Activated CD8-positive, alpha-beta T cell treated with anti-CD3 and anti-CD28 coated beads for 36 hours (primary cell): ENCODE data around the gene PTPRK. TPM values are rescaled to one million over a fixed set of nuclear protein-coding genes. Genes with fewer than 3 reads are reported as not detected.

Source experiments
- ATAC-seq: fragments of 200-7000 bp; cut with Tn5 transposase; one replicate; pipeline ENCODE4 v1.10.0; 2021; ENCODE audit warnings: mild to moderate bottlenecking, moderate library complexity
- CTCF ChIA-PET: fragments of 350-600 bp; sonication (Branson Sonifier 250); formaldehyde crosslinking; loops from one replicate; lab custom pipeline; 2021; ENCODE audit warnings: antibody characterized with exemption; lab: Charles Lee
- POLR2A ChIA-PET: fragments of 350-600 bp; sonication (Branson Sonifier 250); formaldehyde crosslinking; loops from one replicate; lab custom pipeline; 2021; ENCODE audit warnings: antibody characterized with exemption; lab: Charles Lee
- DNase-seq: peaks from one replicate; pipeline ENCODE4 v3.0.0-alpha.2; 2020
- H3K27ac Mint-ChIP-seq: one replicate; pipeline ENCODE4 v1.8.0; 2021; ENCODE audit warnings: mild to moderate bottlenecking, mixed read lengths
- H3K27me3 Mint-ChIP-seq: one replicate; pipeline ENCODE4 v1.8.0; 2021; ENCODE audit warnings: mixed read lengths
- H3K36me3 Mint-ChIP-seq: one replicate; pipeline ENCODE4 v1.8.0; 2021; ENCODE audit warnings: low read depth, mixed read lengths
- H3K4me1 Mint-ChIP-seq: one replicate; pipeline ENCODE4 v1.8.0; 2021; ENCODE audit warnings: low read depth, mixed read lengths
- H3K4me3 Mint-ChIP-seq: one replicate; pipeline ENCODE4 v1.8.0; 2021; ENCODE audit warnings: mild to moderate bottlenecking, moderate library complexity, mixed read lengths
- H3K9me3 Mint-ChIP-seq: one replicate; pipeline ENCODE4 v1.8.0; 2021; ENCODE audit warnings: mixed read lengths
- intact Hi-C: fragments of 100-400 bp; cut with micrococcal nuclease; formaldehyde crosslinking; loops from one replicate; pipeline ENCODE4 v1.10.0; 2022
- total RNA-seq, 2 experiments: library from RNA; stranded (reverse); gene quantifications; one replicate each; pipeline ENCODE4 v1.2.3, GENCODE V29; 2021
- TF ChIP-seq, protein P1 (sequence below): fragments of 200-600 bp; IDR thresholded peaks from one replicate; pipeline ENCODE4 v1.8.0; 2022; ENCODE audit warnings: antibody characterized with exemption, mild to moderate bottlenecking

Gene PTPRK
- total RNA-seq, 2 experiments from 2014 or later, result 7.7 to 8.9 TPM

DNA sequence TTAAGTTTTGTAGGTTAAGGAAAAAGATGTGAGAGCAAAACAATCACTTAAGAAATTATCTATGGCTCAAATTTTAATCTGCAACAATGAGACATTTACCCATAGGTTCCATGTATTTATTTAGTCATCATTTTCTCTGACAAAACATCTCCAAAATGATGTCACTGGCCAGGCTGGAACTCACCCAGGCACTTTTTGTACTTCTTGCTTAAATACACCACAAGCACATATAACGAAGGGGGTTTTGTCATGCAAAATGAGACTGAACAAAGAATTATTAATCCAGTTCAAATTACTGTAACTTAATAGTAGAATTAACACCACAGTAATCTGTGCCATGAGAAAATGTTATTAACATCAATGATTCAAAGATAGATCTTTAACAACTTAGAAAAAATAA lies 200.5 kb downstream of the PTPRK start:
- H3K9me3 Mint-ChIP-seq, result no peaks in the 10 kb centered on the region
- H3K27ac Mint-ChIP-seq, result no peak overlapping the region
- ATAC-seq (no peak), DNase-seq (no peak)
- POLR2A ChIA-PET, result no interaction called here
- CTCF ChIA-PET, result interaction anchor here (1.6 kb wide), 1 partner anchor 582 kb away, joined by 4 read pairs; no protein-coding TSS in a partner anchor
- intact Hi-C loops, result loop anchor here (10.0 kb wide), 1 partner anchor 465 kb away; no protein-coding TSS in a partner anchor
- no peaks in the 10 kb centered on the region for H3K27me3 Mint-ChIP-seq
- no peak overlapping the region for H3K4me3 Mint-ChIP-seq
- TF ChIP-seq, protein P1, sequence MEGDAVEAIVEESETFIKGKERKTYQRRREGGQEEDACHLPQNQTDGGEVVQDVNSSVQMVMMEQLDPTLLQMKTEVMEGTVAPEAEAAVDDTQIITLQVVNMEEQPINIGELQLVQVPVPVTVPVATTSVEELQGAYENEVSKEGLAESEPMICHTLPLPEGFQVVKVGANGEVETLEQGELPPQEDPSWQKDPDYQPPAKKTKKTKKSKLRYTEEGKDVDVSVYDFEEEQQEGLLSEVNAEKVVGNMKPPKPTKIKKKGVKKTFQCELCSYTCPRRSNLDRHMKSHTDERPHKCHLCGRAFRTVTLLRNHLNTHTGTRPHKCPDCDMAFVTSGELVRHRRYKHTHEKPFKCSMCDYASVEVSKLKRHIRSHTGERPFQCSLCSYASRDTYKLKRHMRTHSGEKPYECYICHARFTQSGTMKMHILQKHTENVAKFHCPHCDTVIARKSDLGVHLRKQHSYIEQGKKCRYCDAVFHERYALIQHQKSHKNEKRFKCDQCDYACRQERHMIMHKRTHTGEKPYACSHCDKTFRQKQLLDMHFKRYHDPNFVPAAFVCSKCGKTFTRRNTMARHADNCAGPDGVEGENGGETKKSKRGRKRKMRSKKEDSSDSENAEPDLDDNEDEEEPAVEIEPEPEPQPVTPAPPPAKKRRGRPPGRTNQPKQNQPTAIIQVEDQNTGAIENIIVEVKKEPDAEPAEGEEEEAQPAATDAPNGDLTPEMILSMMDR, result no peak
- peaks cover 2% of the 10 kb centered on the region for H3K36me3 Mint-ChIP-seq
- H3K4me1 Mint-ChIP-seq, result no peaks in the 10 kb centered on the region

- CTCF ChIA-PET, result no interaction called here
- Mint-ChIP-seq H3K4me3 (no peak overlapping the region), H3K36me3 (peaks cover 2% of the 10 kb centered on the region), H3K27ac (no peak overlapping the region), H3K27me3 (no peaks in the 10 kb centered on the region), H3K4me1 (no peaks in the 10 kb centered on the region), H3K9me3 (no peaks in the 10 kb centered on the region)
- POLR2A ChIA-PET, result no interaction called here
- TF ChIP-seq, protein P1, result no peak
- no peak for ATAC-seq
- intact Hi-C loops, result no loop called here
- DNase-seq, result no peak
These were observed 201.2 kb downstream of the PTPRK start for GRCh38 chr6:128319157-128319556.

DNA sequence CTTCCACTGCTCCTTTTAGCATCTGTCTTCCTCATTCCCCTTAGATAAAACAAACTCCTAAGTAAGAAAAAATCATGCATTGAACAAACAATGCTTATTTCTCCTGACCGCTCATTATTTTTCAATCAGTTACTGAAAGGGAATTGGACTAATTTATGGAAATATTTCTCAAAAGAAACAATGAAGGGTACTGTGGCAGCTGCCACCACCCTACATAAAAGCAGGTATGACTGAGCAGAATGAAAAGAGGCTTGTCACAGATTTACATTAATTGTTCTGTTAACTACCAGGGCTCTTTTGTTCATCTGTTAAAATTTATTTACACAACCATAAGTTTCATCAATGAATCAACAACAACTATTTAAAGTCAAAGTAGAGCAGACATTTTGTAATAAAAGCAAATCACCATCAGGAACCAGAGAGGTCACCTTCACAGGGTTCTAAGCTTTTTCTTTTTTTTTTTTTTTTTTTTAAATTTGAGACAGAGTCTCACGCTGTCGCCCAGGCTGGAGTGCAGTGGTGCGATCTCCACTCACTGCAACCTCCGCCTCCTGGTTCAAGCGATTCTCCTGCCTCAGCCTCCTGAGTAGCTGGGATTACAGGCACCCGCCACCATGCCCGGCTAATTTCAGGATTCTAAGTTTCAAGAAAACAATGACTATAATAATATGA lies 204.0 kb downstream of the PTPRK start:
- H3K36me3 Mint-ChIP-seq, result peaks cover 1% of the 10 kb centered on the region
- ATAC-seq (no peak), DNase-seq (no peak)
- POLR2A ChIA-PET, result no interaction called here
- H3K9me3 Mint-ChIP-seq, result no peaks in the 10 kb centered on the region
- intact Hi-C loops, result no loop called here
- no peaks in the 10 kb centered on the region for H3K27me3 Mint-ChIP-seq
- CTCF ChIA-PET, result no interaction called here
- TF ChIP-seq, protein P1, result no peak
- H3K4me1 Mint-ChIP-seq, result peaks cover 10% of the 10 kb centered on the region
- H3K27ac Mint-ChIP-seq, result no peak overlapping the region
- H3K4me3 Mint-ChIP-seq, result no peak overlapping the region

DNA sequence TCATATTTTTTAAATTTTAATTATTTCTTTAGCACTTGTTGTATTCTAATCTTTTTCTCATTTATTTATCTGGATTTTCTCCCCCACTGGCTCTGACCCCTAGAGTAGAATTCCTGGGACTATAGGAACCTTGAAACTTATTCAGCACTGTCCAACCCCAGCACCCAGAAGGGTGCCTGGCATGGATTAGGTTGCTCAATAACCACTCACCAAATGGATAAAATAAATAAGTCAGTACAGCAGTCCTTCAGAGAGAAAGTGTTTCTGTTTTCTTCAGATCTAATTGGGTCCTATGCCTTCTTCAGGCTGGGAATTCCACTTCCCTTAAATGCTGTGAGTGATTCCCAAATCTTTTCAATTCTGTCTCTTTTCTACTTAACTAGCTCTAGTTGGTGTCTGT lies 206.2 kb downstream of the PTPRK start:
- no peak overlapping the region for H3K27ac Mint-ChIP-seq
- DNase-seq (no peak), ATAC-seq (no peak)
- H3K36me3 Mint-ChIP-seq, result peaks cover 1% of the 10 kb centered on the region
- POLR2A ChIA-PET, result no interaction called here
- TF ChIP-seq, protein P1, result no peak
- H3K4me1 Mint-ChIP-seq, result peaks cover 11% of the 10 kb centered on the region
- H3K27me3 Mint-ChIP-seq, result no peaks in the 10 kb centered on the region
- H3K4me3 Mint-ChIP-seq, result no peak overlapping the region
- no peaks in the 10 kb centered on the region for H3K9me3 Mint-ChIP-seq
- CTCF ChIA-PET, result interaction anchor here (0.6 kb wide), 1 partner anchor 458 kb away, joined by 3 read pairs; no protein-coding TSS in a partner anchor
- intact Hi-C loops, result no loop called here

DNA sequence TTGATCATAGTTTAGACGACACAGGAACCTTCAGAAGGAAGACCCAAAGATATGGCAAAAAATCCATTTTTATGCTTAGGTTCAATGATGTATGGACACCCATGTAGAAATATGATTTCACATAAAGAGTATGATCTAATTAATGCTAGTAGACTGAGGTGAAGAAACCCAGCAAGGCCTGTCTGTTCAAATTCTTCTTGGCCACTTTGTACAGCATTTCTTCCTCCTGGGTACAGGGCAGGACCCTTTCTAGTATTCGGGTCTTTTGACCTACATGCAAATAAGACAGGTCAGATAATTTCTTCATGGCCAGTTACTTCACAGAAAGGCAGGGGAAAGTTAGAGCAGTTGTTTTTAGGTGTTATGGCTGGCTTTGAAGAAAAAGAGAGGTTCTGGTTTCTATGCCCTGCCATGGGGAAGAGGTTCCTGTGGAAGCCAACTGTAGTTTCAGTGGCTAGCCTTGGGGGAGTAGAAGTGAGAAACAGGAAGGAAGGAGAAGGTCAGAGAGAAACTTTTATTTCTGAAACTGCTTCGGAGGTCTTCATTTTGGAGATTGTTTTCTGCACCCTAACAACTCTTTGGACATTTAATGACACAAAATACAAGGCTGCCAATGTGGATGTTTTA lies 208.3 kb downstream of the PTPRK start:
- CTCF ChIA-PET, result no interaction called here
- ATAC-seq, result peak; percentile 61

More for the DNA sequence above, 208.3 kb downstream of the PTPRK start:
- Mint-ChIP-seq H3K4me3 (no peak overlapping the region), H3K9me3 (no peaks in the 10 kb centered on the region), H3K27ac (peak overlapping the region; percentile 31), H3K4me1 (peaks cover 11% of the 10 kb centered on the region), H3K36me3 (no peaks in the 10 kb centered on the region), H3K27me3 (no peaks in the 10 kb centered on the region)
- DNase-seq, result peak; percentile 32
- POLR2A ChIA-PET, result no interaction called here
- TF ChIP-seq, protein P1, result no peak
- intact Hi-C loops, result no loop called here
